Left renal pelvis (tissue), 4 donors: ENCODE data around the gene LYRM1. TPM values are rescaled to one million over a fixed set of nuclear protein-coding genes. Genes with fewer than 3 reads are reported as not detected.
"Not testable (repeated sequence)": the region's sequence is repeated elsewhere in the genome, so short reads cannot be mapped to it uniquely, and the experiment has no call there.

Experiments used
- DNase-seq, 4 donors: peaks; one replicate each; pipeline ENCODE4 v3.0.0-alpha.2; 2013; ENCODE audit warnings: low read depth in 4 of 4, low spot score in 3 of 4
- polyA plus RNA-seq, 4 donors: library from polyadenylated mRNA; unstranded; fragments of 120-200 nt; gene quantifications; one replicate each; pipeline ENCODE4 v1.2.1, GENCODE V29; 2013; ENCODE audit not compliant: insufficient read length in 4 of 4

Gene LYRM1, protein sequence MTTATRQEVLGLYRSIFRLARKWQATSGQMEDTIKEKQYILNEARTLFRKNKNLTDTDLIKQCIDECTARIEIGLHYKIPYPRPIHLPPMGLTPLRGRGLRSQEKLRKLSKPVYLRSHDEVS
- polyA plus RNA-seq = 10 to 100 TPM; 30.6 to 49.0 (median 47.4) TPM

DNA sequence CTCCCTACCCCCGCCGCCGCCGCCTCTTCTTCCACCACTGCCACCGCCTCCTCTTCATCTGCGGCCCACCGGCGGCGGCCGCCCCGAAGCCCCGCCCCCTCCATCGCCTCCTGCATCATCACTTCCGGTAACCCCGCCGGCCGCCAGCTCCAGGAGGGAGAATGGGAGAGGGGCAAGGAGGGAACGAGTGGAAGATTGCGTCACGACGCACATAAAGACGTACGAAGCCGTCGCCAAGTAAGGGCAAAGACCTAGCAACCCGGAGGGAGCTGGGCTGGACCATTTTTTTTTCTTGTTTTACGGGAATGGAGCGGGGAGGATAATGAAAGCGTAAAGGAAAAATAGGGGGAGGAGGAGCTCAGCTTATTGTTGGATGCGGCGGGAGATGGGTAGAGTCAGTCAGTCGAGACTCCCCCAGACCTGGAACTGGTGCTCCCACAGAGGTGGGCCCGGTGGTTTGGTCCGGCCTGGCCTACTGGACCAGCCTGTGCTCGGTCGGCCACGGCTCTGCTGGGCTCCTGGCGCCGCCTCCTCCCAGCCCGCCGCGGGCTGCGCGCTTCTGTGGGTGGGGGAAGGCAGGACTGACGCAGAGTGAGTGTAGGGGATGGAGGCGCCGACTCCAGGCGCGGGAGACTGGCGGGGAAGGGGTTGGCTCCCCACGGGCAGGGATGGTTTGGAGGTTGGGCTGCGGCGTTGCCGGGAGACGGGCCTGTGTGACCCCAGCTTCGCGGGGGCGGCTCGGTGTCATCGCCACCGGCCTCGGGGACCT, at the start of gene LYRM1, which contains the start of gene DCUN1D3:
LYRM1 (plus strand) TSS at position 473 of the 769 bp plus-strand sequence. CDS start 14,785 bp downstream, outside the sequence.
DCUN1D3 (minus strand) TSS at position 60 of the 769 bp plus-strand sequence. CDS start 37,820 bp downstream, outside the sequence.
- DNase-seq = peak; percentile 96 to 100 (median 97)

DNA sequence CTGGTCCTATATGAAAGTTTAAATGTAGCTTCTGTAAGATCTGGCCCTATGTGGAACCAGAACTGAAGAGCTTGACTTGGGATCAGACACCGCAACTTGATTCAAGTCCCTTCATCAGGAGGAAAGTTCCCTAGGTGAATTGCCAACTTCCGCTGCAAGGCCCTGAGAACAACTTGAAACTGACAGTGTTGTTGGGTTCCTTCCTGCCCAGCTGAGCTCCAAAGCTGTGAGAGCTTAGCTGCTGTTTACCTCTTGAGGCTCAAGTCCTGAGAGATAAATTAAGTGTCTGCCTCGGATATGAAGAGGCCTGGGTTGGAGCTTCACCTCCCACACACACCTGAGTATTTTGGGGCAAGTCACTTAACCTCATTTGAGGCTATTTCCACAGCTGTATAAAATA, 49.6 kb upstream of the LYRM1 start:
- no peak for DNase-seq

DNA sequence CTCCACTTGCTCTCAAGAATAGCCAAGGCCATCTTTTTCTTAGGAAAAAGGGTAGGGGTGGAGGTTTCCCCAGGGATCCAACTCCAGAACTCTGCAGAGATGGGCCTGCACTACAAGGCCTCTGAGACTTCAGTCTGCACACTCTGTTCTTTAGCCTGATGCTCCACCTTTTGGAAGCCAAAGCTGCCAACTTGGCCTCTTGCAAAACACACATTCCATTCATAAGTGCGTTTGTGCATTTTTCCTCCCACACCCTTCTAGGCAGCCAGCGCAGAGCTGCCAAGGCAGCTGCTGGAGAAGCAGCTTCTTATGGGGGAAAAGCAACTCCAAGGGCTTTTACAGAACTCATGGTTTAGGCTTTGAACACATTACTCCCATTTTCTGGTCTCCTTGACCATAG, 49.0 kb upstream of the LYRM1 start:
- DNase-seq = no peak

DNA sequence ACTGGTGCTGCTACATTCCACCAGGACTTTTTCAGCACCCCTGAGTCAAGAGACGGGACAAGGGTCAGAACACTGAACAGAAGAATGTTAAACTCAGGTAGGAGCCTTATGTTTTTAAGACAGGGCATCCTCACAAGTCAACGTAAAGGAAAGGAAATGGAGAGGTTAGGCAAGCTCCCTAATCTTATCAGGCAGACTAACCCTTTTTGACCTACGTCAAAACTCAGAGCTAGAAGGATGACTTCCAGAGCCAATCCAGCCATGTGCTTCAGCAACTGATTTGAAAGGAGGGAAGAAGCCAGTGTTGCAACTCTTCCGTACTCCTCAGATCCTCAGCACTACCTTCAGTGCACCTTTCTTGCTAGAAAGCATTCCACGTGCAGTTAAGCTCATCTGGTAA, 47.4 kb upstream of the LYRM1 start:
- DNase-seq = no peak

DNA sequence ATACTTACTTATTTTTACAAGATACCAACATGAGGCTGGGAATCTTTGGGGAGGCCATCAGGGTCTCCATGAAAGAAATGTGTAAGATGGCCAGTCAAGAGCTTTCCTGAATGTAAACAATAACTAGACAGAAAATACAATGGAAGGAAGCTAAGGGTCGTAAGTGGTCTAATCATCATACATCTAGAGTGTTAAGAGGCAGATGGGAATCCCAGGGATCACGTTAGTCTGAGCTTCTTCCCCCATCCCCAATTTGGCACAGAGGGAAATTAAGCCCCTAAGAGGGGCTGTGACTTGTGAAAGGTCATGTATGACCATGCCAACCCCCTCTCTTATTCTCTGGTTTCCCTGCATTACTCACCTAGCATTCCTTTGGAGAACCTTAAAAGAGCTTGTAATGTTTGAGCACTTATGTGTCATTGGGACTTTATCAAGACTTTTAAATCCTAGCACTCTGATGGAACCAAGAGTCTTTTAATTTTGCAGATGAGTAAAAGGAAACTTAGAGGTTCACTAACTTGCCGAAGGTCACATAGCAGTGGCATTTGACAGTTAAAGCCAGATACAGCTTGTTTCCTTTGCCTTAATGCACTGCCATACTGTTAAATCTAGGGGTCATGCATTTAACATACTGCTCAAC, 46.5 kb upstream of the LYRM1 start:
- no peak for DNase-seq

DNA sequence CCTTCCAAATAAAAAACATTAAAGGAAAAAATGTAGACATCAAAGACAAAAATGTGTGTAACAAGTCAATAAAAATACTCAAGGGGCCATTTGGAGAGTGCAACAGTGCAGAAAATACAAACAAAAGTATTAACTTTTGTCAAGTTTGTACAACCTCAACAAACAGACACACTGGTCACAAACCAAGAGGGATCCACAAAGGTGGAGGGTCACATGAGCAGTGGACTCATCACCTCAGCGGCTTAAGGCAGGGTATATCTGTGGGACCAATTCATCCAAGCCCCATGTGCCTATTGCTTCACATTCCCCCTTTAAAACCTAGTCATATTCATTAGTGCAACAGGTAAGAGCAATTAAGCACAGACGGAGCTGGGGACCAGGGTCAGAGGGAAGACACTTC, 45.6 kb upstream of the LYRM1 start:
- no peak for DNase-seq

DNA sequence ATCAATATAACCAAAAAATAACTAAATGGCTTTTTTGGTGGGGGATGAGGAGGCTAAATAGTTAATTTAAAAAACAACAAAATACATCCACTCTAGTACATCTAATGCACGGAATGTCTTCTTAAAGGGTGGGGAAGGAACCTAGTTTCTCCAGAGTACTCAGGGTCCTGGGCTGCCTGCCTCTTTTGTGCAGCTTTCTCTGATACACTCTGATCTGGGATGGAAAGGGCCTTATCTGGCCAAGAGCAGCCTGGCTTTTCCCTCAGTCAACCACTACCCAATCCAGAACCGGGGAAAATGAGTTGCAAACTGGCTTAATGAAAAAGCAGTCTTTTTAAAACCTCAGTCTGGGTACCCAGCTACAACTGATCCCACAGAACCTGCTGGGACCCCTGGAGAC, 43.3 kb upstream of the LYRM1 start:
- no peak for DNase-seq

DNA sequence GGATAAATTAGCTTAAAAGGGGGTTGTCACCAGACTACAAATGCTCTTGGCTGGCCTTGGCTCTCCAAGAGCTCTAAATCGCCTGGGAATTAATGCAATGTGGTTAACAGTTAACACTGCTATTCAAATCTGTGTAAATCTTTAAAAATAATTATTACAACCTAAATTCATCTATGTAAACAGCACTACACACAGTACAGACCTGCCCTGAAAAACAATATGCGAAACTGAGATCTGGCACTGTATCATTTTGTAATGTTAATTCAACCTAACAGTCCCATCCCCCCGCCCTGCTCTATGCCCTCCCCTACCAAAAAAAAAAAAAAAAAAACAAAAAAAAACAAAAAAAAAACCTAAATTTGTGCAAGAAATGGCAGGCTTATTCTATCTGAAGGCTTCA, 41.3 kb upstream of the LYRM1 start:
- DNase-seq = no peak

DNA sequence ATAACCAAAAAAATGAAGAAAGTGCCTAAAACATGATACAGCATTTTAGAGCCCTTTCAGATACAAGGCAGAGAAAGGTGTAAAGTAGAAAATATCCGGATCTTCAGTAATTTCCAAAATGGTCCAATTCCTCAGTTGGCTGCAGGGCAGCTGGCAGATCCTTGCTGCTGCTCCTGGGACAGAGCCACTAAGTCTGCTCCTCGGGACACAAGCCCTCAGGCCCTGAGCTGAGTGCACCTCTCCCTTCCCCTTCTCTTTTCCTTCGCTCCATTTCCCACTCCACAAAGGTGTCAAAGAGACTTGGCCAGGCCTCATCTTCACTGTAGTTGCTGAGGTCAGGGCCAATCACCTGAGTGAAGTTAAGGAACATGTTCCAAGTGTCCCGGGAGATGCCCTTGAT, 40.9 kb upstream of the LYRM1 start:
- DNase-seq = no peak

DNA sequence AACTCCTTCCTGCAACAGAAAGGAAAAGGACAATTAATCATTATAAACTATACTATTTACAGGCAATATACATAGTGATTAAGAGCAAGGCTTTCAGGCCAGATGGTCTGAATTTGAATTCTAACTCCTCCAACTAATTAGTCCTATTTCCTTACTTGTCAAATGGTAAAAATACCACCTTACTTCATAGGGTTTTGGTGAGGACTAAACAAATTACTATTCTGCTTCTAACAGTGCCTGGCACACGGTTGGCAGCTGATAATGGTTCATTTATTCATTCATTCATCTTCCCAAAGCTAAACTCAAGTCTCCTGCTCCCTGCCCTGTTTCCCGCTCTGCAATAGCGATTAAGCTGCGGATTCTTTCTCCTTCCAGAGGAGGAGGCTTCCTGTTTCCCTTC, 40.2 kb upstream of the LYRM1 start:
- DNase-seq = no peak

DNA sequence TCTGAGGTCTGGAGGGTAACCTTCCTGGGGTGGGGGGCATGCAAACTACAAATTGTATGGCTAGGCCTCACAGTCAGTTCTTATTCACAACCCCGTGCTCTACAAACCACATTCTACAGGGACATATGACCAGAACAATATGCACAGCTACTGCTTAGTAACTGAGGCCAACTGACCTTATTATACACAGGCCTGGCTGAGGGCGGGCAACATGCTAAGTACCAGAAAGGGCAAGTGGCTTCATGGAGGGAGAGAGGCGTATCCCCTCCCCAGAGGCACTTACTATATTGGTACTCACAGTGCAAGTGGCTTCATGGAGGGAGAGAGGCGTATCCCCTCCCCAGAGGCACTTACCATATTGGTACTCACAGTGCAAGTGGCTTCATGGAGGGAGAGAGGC, 39.6 kb upstream of the LYRM1 start:
- not testable (repeated sequence) for DNase-seq

DNA sequence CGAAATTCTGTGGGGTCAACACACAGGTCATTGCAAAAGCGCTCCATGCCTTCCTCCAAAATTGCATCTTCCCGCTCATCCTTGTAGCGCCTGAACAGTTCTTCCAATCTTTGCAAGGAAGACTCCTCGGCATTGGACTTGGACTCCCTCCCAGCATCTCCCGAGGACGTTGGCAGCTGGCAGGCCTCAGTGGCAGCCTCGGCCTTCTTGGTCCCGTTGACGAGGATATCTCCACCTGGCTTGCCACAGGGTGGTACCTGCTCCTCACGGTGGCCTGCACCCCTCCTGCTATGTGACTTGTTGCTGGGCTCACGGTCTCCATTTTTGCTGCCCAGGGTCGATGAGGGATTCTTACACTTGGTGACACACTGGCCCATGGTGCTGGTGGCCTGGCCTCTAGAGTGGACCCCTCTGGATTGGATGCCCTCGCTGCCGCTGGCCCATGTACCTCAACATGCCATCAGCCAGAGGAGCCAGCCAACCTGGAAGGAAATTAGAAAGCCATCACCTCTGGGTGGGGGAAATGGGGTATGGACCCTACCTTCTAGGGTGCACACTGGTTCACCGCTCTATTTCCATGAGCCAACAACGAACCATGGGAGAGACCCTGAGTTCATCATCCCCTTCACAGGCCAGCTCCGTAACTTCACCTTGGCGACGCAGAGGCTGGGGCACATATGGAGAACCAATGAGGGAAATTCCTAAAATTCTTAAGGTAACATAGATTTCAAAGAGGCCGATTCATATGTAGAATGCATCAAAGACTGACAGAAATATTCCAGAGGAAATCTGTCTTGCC, 38.2 kb upstream of the LYRM1 start:
- DNase-seq = no peak

DNA sequence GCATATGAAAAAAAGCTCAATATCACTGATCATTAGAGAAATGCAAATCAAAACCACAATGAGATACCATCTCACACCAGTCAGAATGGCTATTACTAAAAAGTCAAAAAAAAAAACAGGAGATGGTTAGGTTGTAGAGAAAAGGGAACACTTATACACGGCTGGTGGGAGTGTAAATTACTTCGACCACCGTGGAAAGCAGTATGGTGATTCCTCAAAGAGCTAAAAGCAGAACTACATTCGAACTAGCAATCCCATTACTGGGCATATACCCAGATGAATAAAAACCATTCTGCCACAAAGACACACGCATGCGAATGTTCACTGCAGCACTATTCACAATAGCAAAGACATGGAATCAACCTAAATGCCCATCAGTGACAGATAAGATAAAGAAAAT, 36.2 kb upstream of the LYRM1 start:
- DNase-seq = not testable (repeated sequence)

DNA sequence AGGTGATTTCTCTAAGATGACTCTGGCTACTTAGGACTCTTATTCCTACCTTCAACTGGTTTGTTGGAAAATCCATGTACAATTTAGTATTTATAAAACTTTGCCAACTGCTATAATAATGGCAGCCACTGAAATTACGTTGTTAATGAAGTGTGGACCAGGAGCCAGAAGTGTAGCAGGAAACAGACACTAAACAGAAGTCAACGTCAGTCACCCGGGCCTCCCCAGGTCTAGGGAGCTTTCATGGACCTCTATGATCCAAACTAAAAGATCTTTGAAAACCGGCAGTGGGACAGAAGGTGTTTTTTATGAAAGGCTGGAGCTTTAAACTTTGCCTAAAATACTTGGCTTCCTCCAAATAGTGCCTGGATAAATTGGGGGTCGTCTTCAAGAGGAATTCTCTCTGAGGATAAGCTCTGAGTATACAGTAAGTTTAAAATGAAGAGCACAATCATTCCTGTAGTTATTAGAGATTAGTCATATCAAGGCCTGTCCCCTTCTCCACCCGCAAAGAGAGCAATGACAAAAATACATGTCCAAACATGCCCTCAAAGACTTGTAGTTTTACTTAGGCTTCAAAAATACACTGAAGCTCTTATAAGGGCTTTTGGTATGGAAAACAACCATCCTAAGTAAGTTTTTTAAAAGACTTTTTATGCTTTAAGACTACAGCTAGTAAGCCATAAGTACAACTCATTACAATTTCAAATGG, 35.0 kb upstream of the LYRM1 start:
- DNase-seq = no peak

DNA sequence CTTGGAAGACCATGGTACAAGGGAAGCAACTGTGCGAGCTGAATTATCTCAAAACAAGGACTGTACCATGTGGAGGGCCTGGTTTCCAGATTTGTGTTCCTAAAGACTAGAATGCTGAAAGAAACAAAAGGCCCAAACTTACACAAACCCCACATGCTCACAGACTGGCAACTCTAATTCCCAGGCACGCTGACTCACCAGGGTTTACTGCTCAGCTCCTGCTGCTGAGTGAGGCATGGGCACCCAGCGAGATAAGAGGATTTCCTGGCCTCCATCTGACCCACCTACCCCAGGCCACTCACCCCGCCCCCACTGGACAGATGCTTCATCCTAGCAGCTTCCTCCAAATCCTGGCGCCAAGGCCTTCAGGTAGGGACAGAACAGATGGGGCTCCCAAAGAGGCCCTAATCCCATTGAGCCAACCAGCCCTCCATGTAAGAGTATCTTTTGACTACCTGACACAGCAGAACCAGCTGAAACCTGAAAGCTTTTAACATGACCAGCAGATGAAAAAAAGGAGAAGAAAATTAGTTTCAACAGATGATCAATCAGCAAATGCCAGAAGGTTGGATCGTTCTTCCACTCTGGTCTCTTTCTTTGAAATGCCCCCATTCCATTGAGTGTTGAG, 34.3 kb upstream of the LYRM1 start:
- DNase-seq = no peak

DNA sequence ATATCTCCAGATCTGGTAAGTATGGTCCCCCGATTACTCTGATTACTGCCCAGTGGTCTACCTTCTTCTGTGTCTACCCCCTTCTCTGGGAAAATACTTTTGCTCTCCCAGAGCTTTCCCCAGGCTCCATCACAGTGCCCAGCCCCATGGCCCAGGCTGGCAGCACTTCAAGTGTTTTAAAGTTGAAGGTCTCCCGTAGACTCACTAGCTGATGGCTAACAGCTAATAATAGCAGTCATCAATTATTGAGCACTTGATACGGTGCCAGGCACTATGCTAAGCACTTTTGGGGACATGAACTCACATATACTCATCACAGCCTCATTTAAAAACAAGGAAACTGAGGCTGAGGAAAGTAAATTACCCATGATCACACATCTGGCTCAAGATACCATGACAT, 33.8 kb upstream of the LYRM1 start:
- DNase-seq = no peak

DNA sequence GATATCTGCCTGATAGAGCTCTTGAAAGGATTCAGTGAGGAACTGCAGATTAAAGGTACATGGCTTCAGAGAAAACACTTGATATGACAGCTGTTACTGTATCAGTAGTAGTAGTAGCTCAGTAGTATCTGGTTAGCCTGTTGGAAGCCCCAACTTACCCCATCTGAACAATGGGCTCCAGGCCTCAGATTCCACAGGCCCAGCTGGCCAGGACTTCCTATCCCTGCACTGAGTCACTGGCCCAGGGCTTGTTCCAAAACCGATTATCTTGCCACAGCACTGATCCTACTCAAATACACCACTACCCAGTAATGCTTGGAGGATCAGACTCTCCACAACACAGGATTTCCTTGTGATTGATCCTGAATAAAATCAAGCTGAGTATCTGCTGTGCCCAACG, 33.0 kb upstream of the LYRM1 start:
- no peak for DNase-seq

DNA sequence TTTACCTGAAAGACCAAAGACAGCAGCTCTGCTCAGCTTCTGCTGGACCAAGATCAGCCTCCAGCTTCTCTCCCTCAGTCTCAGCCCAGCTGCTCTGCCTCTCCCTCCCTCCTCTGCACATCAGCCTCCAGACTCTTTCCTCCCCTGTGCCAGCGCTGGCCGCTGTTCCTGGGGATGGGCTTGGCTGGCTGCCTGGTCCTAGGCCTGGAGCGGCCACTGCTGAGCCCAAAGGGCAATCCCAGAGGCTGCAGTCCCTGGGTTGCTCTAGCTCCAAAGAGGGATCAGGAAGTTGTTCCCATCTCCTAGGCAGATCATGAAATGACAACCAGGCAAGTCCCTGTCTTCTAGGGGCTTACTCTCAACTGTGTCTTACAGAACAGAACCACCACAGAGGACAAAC, 31.7 kb upstream of the LYRM1 start:
- DNase-seq = no peak

DNA sequence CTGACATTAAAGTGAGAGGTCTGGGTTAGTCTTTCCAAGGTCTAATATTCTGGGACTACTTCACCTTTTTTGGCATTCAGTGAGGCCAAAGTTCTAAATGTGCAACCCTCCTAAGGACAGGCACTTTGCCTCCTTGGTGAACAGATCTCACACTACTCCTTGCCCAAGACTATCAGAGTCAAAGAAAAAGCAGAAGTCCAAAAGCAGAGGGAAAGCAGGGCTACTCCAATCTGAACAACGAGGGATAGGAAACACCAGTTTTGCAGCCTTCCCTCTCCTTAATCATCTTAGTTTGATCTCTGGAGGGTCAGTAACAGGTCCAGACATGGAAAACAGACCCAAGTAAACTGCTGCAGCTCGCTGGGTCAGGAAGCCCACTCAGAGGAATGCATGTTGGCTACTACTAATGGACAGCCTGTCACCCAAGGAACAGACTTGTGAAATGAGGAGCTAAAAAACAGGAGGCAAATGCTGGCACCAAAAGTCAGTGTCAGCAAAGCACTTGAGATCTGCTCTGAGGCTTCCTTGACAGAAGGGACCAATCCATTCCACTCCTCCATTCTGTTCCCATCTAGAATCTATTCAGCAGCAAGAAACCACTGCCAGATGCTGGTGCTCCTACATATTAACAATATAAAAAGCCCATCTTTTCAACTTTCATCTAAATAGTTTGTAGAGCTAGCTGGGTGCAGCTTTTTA, 30.3 kb upstream of the LYRM1 start:
- DNase-seq = no peak
